GM18870 (cell line): Measurements from ENCODE around the gene UNC5C.

ENCODE experiments used
- ATAC-seq: cut with Tn5 transposase; IDR thresholded peaks from one replicate; pipeline ENCODE4 v1.9.1; 2021; ENCODE audit warnings: moderate library complexity; ENCODE audit not compliant: unreplicated experiment

The UNC5C gene

DNA sequence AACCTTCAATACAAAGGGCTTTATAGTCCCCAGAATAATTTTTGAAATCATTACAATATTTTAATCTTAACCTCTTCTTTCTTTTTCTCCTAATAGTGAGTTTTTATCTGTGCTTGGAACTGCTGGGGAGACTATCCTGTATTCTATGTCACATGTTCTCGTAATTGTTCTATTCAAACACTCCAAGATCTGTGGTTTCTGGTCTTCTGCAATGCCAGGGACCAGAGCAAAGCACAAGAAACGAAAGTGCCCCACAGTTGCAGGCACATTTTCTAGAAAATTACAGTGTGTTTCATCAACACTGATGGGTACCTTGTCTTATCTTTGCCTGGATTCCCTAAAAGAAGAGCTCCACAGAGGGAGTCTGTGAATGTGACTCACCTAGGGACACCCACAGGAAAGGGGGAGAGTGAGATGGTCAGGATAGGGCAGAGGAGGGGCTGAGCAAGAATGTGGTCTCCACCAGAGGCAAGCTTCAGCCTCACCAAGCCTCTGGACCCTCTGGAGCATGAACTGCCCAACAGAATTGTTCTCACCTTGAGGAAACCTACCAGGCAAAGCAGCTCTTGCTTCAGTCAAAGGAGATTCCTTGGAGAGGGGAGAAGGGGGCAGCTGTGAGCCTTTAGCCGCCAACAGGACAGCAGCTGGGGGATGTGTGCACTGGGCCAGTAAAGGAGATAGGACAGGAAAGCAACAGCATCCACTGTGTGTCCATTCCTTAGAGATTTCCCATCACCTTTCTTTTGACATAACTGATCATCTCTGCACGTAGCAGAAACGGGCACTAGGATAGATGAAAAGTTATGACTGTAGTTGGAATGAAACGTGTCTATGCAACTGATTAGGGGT is 25.9 kb downstream of the UNC5C start:
- no peak for ATAC-seq

- no peak for ATAC-seq
These were observed 31.0 kb downstream of the UNC5C start for GRCh38 chr4:95517576-95518345.

- ATAC-seq = no peak
These were observed 32.2 kb downstream of the UNC5C start for GRCh38 chr4:95516528-95517017.

- ATAC-seq = no peak
These were observed 33.2 kb downstream of the UNC5C start for GRCh38 chr4:95515589-95515988.

DNA sequence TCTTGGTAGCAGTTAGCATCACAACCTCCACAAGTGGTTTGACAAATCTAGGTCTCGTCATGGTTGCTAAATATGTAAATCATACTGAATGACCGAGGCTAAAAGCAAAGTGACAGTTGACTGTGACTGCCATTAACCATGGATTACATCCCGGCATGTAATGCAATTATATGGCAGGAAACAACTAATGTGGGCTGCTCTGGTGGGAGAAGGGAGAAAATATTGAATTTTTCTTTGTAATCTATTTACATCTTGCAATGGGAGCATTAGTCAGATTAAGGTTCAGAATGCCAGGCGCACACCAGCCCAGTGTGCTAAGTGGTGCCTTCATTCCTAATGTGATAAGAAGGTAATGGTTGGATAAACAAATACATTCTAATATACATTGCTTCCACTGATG is 35.8 kb downstream of the UNC5C start:
- no peak for ATAC-seq

- ATAC-seq = no peak
These were observed 37.3 kb downstream of the UNC5C start for GRCh38 chr4:95511477-95511876.

DNA sequence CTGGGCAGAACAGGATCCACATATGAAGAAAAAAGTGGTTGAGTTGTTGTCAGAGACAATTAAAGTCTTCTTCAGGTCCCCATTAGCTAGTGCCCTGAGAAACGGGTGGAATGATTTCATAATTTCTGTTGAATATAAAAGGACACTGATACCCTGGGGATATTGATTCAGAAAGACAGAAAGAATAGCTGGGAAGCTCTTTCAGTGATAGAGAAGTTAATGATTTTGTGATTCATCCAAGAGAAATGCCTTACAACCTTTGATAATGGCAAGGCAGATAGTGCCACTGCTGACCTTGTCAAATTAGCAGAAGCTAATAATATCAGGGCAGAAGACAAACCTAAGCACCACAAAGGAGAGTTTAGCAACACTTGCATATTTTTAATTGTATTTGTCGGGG is 37.9 kb downstream of the UNC5C start:
- no peak for ATAC-seq

DNA sequence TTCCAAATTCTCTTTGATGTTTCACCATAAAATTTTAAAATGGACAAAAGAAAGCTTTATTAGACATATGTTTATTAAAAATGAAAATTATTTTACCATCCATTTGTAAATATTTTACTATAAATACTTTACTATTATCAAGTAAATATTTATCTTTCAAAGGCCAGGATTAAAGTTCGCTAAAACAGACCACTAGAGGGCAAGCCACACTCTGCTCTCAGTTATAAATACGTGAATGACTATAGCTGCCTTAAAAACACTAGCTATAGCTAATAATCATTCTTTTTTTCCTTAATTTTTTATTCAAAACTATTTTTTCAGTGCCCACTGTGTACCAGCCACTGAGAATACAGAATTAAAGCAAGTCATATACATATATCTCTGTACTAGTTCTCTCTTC is 38.6 kb downstream of the UNC5C start:
- ATAC-seq = peak; percentile 53

DNA sequence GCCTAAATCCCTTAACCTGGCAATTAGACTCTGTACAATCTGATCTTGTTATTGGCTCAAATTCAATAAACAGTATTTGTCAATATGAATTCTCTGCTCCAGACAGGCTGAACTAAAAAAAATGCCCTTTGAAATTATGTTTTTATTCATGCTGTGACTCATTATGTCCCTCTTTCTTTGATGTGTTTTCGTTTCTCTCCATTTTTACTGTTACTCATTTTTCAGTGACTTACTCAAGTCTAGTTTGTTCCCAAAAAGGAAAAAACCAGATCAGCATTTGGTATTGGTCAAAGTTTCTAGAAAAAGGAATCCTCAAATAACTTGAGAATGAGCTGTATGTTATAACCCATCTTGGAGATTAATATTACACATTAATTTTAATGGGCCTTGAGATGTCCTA is 40.4 kb downstream of the UNC5C start:
- ATAC-seq = no peak

- no peak for ATAC-seq
These were observed 41.2 kb downstream of the UNC5C start for GRCh38 chr4:95507561-95507960.

GRCh38 chr4:95507147-95507546 is 41.6 kb downstream of the UNC5C start:
- no peak for ATAC-seq

GRCh38 chr4:95506264-95506663 is 42.5 kb downstream of the UNC5C start:
- no peak for ATAC-seq

- no peak for ATAC-seq
These were observed 43.0 kb downstream of the UNC5C start for GRCh38 chr4:95505799-95506198.

GRCh38 chr4:95505151-95505550 is 43.6 kb downstream of the UNC5C start:
- no peak for ATAC-seq

GRCh38 chr4:95504501-95504900 is 44.3 kb downstream of the UNC5C start:
- no peak for ATAC-seq

DNA sequence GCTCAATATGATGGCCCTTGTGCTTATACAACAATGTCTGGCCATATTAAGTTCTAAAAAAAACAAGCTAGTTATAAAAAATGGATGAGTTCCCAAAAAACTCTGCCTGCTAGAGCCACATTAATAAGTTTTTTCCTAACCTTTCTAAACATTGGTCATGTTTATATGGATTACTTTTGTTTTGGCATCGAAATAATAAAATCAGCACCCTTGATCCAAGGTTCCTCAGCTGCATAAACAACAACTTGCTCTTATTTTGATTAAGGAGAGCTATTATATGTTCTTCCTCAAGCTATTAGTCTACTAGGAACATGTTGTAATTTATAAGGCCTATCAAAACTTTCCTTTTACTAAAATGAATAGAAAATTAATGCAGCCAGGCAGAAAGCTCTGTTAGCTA is 48.4 kb downstream of the UNC5C start:
- ATAC-seq = no peak

- ATAC-seq = no peak
These were observed 49.5 kb downstream of the UNC5C start for GRCh38 chr4:95499291-95499696.

- ATAC-seq = no peak
These were observed 54.6 kb downstream of the UNC5C start for GRCh38 chr4:95494186-95494585.

GRCh38 chr4:95478679-95479078 is 70.1 kb downstream of the UNC5C start:
- ATAC-seq = no peak

- ATAC-seq = no peak
These were observed 72.7 kb downstream of the UNC5C start for GRCh38 chr4:95476121-95476520.

GRCh38 chr4:95472534-95472933 is 76.2 kb downstream of the UNC5C start:
- no peak for ATAC-seq

DNA sequence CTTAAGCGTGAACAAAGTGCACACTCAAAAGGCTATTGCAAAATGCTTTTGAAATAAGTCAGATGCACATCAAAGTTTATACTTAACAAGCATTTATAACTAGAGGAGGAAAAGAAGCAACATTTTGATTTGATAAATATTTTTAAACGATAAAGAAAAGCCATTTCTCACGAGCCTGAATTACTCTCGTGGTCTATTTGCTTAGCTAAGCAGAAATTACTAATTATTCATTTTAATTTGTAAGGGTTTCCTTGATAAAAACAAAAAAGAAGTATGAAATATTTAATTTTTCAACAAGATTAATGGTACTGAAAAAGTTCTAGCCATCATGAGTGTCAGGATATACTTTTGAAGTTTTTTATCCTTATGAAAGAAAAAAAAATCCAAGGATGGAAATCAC is 78.2 kb downstream of the UNC5C start:
- ATAC-seq = no peak
